ENCODE results near the gene PRR13.

- TF ChIP-seq TARDBP (IDR thresholded peaks at IDR 0.05) (no peak), BHLHE40 (IDR thresholded peaks at IDR 0.05; ENCODE audit: borderline replicate concordance) (no peak), SP1 (IDR thresholded peaks at IDR 0.05) (no peak), SUZ12 (IDR thresholded peaks at IDR 0.05) (no peak), LEF1 (IDR thresholded peaks at IDR 0.05; ENCODE audit: borderline replicate concordance) (no peak)
- TF ChIP-seq, protein P1, sequence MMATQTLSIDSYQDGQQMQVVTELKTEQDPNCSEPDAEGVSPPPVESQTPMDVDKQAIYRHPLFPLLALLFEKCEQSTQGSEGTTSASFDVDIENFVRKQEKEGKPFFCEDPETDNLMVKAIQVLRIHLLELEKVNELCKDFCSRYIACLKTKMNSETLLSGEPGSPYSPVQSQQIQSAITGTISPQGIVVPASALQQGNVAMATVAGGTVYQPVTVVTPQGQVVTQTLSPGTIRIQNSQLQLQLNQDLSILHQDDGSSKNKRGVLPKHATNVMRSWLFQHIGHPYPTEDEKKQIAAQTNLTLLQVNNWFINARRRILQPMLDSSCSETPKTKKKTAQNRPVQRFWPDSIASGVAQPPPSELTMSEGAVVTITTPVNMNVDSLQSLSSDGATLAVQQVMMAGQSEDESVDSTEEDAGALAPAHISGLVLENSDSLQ (IDR thresholded peaks at IDR 0.05): no peak
Observed at GRCh38 chr12:53481939-53482586, 40.5 kb downstream of the PRR13 start.

Measured in HEK293T (cell line).